Central memory CD8-positive, alpha-beta T cell (primary cell): ENCODE results near the gene KLHL9.

Source experiments
- ATAC-seq: fragments of 150-1000 bp; cut with Tn5 transposase; replicated peaks from 2 replicates; pipeline ENCODE4 v1.10.0; 2022; ENCODE audit warnings: mild to moderate bottlenecking, moderate FRiP score, moderate number of reproducible peaks; ENCODE audit not compliant: poor library complexity, severe bottlenecking; ENCODE audit errors: extremely low read depth
- DNase-seq, 2 donors: peaks; one replicate each; pipeline ENCODE4 v3.0.0; 2021; ENCODE audit warnings: low spot score in 2 of 2
- H3K27ac Mint-ChIP-seq: one replicate; pipeline ENCODE4 v1.8.0; 2022; ENCODE audit warnings: low read depth, mild to moderate bottlenecking, moderate library complexity, mixed read lengths
- H3K27me3 Mint-ChIP-seq: one replicate; pipeline ENCODE4 v1.8.0; 2022; ENCODE audit warnings: mixed read lengths
- H3K36me3 Mint-ChIP-seq: one replicate; pipeline ENCODE4 v1.8.0; 2022; ENCODE audit warnings: mild to moderate bottlenecking, moderate library complexity, mixed read lengths; ENCODE audit not compliant: insufficient read depth
- H3K4me1 Mint-ChIP-seq: one replicate; pipeline ENCODE4 v1.8.0; 2022; ENCODE audit warnings: mixed read lengths
- H3K4me3 Mint-ChIP-seq: one replicate; pipeline ENCODE4 v1.8.0; 2022; ENCODE audit warnings: mild to moderate bottlenecking, moderate library complexity, mixed read lengths
- H3K9me3 Mint-ChIP-seq: one replicate; pipeline ENCODE4 v1.8.0; 2022; ENCODE audit warnings: mixed read lengths

The KLHL9 gene

GRCh38 chr9:21340735-21341134 lies 5.5 kb upstream of the KLHL9 start:
- Mint-ChIP-seq H3K27ac (no peak overlapping the region), H3K4me1 (peaks cover 10% of the 10 kb centered on the region), H3K9me3 (no peaks in the 10 kb centered on the region), H3K36me3 (no peaks in the 10 kb centered on the region), H3K4me3 (no peak overlapping the region), H3K27me3 (peaks cover 66% of the 10 kb centered on the region)
- no peak for DNase-seq
- ATAC-seq, result no peak

- peaks cover 7% of the 10 kb centered on the region for H3K36me3 Mint-ChIP-seq
- no peak for DNase-seq
- no peak for ATAC-seq
- no peak overlapping the region for H3K27ac Mint-ChIP-seq
- H3K4me1 Mint-ChIP-seq, result peaks cover 38% of the 10 kb centered on the region
- peaks cover 23% of the 10 kb centered on the region for H3K27me3 Mint-ChIP-seq
- H3K4me3 Mint-ChIP-seq, result peak overlapping the region; percentile 86
- no peaks in the 10 kb centered on the region for H3K9me3 Mint-ChIP-seq
These were observed 1.3 kb upstream of the KLHL9 start for GRCh38 chr9:21336457-21336856.

- Mint-ChIP-seq H3K27ac (no peak overlapping the region), H3K36me3 (peaks cover 15% of the 10 kb centered on the region), H3K9me3 (no peaks in the 10 kb centered on the region), H3K4me3 (peak overlapping the region; percentile 86), H3K27me3 (no peaks in the 10 kb centered on the region), H3K4me1 (peaks cover 62% of the 10 kb centered on the region)
- DNase-seq, result no peak
- no peak for ATAC-seq
These were observed 2.0 kb downstream of the KLHL9 start for GRCh38 chr9:21333226-21333625.

GRCh38 chr9:21331676-21332402 lies 3.4 kb downstream of the KLHL9 start:
- H3K27ac Mint-ChIP-seq, result no peak overlapping the region
- H3K4me3 Mint-ChIP-seq, result no peak overlapping the region
- DNase-seq, result no peak
- H3K27me3 Mint-ChIP-seq, result no peaks in the 10 kb centered on the region
- peaks cover 72% of the 10 kb centered on the region for H3K4me1 Mint-ChIP-seq
- H3K36me3 Mint-ChIP-seq, result peaks cover 15% of the 10 kb centered on the region
- ATAC-seq, result no peak
- no peaks in the 10 kb centered on the region for H3K9me3 Mint-ChIP-seq

- peaks cover 24% of the 10 kb centered on the region for H3K36me3 Mint-ChIP-seq
- ATAC-seq (peak; percentile 90), DNase-seq (no peak)
- no peak overlapping the region for H3K4me3 Mint-ChIP-seq
- H3K27ac Mint-ChIP-seq, result no peak overlapping the region
- no peaks in the 10 kb centered on the region for H3K9me3 Mint-ChIP-seq
- H3K27me3 Mint-ChIP-seq, result no peaks in the 10 kb centered on the region
- H3K4me1 Mint-ChIP-seq, result peaks cover 62% of the 10 kb centered on the region
These were observed 8.6 kb downstream of the KLHL9 start for GRCh38 chr9:21326526-21327139.

GRCh38 chr9:21324047-21324446 lies 11.2 kb downstream of the KLHL9 start:
- Mint-ChIP-seq H3K4me3 (no peak overlapping the region), H3K9me3 (no peaks in the 10 kb centered on the region), H3K36me3 (peaks cover 25% of the 10 kb centered on the region), H3K27ac (peak overlapping the region; percentile 11), H3K27me3 (no peaks in the 10 kb centered on the region), H3K4me1 (peaks cover 44% of the 10 kb centered on the region)
- DNase-seq (no peak), ATAC-seq (no peak)

GRCh38 chr9:21322911-21323461 lies 12.2 kb downstream of the KLHL9 start:
- no peak overlapping the region for H3K27ac Mint-ChIP-seq
- DNase-seq, result no peak
- H3K36me3 Mint-ChIP-seq, result peaks cover 19% of the 10 kb centered on the region
- H3K4me3 Mint-ChIP-seq, result no peak overlapping the region
- H3K27me3 Mint-ChIP-seq, result no peaks in the 10 kb centered on the region
- no peaks in the 10 kb centered on the region for H3K9me3 Mint-ChIP-seq
- H3K4me1 Mint-ChIP-seq, result peaks cover 34% of the 10 kb centered on the region
- ATAC-seq, result no peak

- H3K4me3 Mint-ChIP-seq, result no peak overlapping the region
- no peaks in the 10 kb centered on the region for H3K27me3 Mint-ChIP-seq
- H3K9me3 Mint-ChIP-seq, result no peaks in the 10 kb centered on the region
- H3K36me3 Mint-ChIP-seq, result peaks cover 18% of the 10 kb centered on the region
- H3K4me1 Mint-ChIP-seq, result peaks cover 17% of the 10 kb centered on the region
- no peak for ATAC-seq
- peak overlapping the region; percentile 19 for H3K27ac Mint-ChIP-seq
- DNase-seq, result no peak
These were observed 14.7 kb downstream of the KLHL9 start for GRCh38 chr9:21320465-21320864.

GRCh38 chr9:21317956-21318923 lies 17.0 kb downstream of the KLHL9 start:
- Mint-ChIP-seq H3K36me3 (peaks cover 10% of the 10 kb centered on the region), H3K27ac (peak overlapping the region; percentile 17), H3K4me1 (peaks cover 7% of the 10 kb centered on the region), H3K9me3 (no peaks in the 10 kb centered on the region), H3K27me3 (peaks cover 7% of the 10 kb centered on the region), H3K4me3 (no peak overlapping the region)
- ATAC-seq (peak; percentile 73), DNase-seq (no peak)

- H3K36me3 Mint-ChIP-seq, result peaks cover 5% of the 10 kb centered on the region
- no peak for ATAC-seq
- no peaks in the 10 kb centered on the region for H3K9me3 Mint-ChIP-seq
- peaks cover 10% of the 10 kb centered on the region for H3K27me3 Mint-ChIP-seq
- H3K4me3 Mint-ChIP-seq, result no peak overlapping the region
- DNase-seq, result no peak
- no peak overlapping the region for H3K27ac Mint-ChIP-seq
- H3K4me1 Mint-ChIP-seq, result no peaks in the 10 kb centered on the region
These were observed 18.3 kb downstream of the KLHL9 start for GRCh38 chr9:21316860-21317259.

GRCh38 chr9:21316032-21316842 lies 19.0 kb downstream of the KLHL9 start:
- no peaks in the 10 kb centered on the region for H3K36me3 Mint-ChIP-seq
- H3K4me3 Mint-ChIP-seq, result no peak overlapping the region
- no peak overlapping the region for H3K27ac Mint-ChIP-seq
- ATAC-seq (no peak), DNase-seq (no peak)
- H3K4me1 Mint-ChIP-seq, result no peaks in the 10 kb centered on the region
- no peaks in the 10 kb centered on the region for H3K9me3 Mint-ChIP-seq
- H3K27me3 Mint-ChIP-seq, result peaks cover 16% of the 10 kb centered on the region

- DNase-seq, result no peak
- no peaks in the 10 kb centered on the region for H3K4me1 Mint-ChIP-seq
- peaks cover 36% of the 10 kb centered on the region for H3K27me3 Mint-ChIP-seq
- no peak for ATAC-seq
- H3K36me3 Mint-ChIP-seq, result peaks cover 2% of the 10 kb centered on the region
- no peaks in the 10 kb centered on the region for H3K9me3 Mint-ChIP-seq
- no peak overlapping the region for H3K4me3 Mint-ChIP-seq
- no peak overlapping the region for H3K27ac Mint-ChIP-seq
These were observed 21.1 kb downstream of the KLHL9 start for GRCh38 chr9:21314152-21314551.
